Stomach smooth muscle (tissue), 2 donors: ENCODE results near the gene SARDH.

ENCODE experiments used
- H3K27ac ChIP-seq: one replicate; pipeline ENCODE4 v1.7.0; 2013; ENCODE audit warnings: mild to moderate bottlenecking, low read length, inconsistent platforms
- H3K27me3 ChIP-seq, 2 donors: one replicate each; pipeline ENCODE4 v1.7.0; 2013; ENCODE audit warnings: low read length in 2 of 2; ENCODE audit not compliant: insufficient read depth in 2 of 2, control insufficient read depth in 1 of 2
- H3K36me3 ChIP-seq, 2 donors: one replicate each; pipeline ENCODE4 v1.7.0; 2013; ENCODE audit warnings: low read length in 2 of 2; ENCODE audit not compliant: control insufficient read depth in 2 of 2, insufficient read depth in 2 of 2
- H3K4me1 ChIP-seq: one replicate; pipeline ENCODE4 v1.7.0; 2013; ENCODE audit warnings: low read length; ENCODE audit not compliant: control insufficient read depth, insufficient read depth
- H3K4me3 ChIP-seq, 2 donors: one replicate each; pipeline ENCODE4 v1.7.0; 2013; ENCODE audit warnings: low read length in 2 of 2
- H3K9ac ChIP-seq, 2 donors: one replicate each; pipeline ENCODE4 v1.7.0; 2013; ENCODE audit warnings: low read length in 2 of 2, mild to moderate bottlenecking in 1 of 2
- H3K9me3 ChIP-seq, 2 donors: one replicate each; pipeline ENCODE4 v1.7.0; 2013; ENCODE audit warnings: low read length in 2 of 2; ENCODE audit not compliant: control insufficient read depth in 2 of 2
- donor health status: healthy.
- donor health status: Pancreatic carcinoma.

The SARDH gene

GRCh38 chr9:133781828-133782135 is 43.6 kb upstream of the SARDH start:
- no peak overlapping the region for H3K9ac ChIP-seq
- peaks cover 0 to 6% of the 10 kb centered on the region in 2 donors for H3K36me3 ChIP-seq

GRCh38 chr9:133780962-133781827 is 43.0 kb upstream of the SARDH start:
- Histone ChIP-seq H3K9ac (no peak overlapping the region), H3K27ac (no peak overlapping the region), H3K4me3 (no peak overlapping the region), H3K27me3 (no peaks in the 10 kb centered on the region), H3K9me3 (no peaks in the 10 kb centered on the region), H3K4me1 (no peaks in the 10 kb centered on the region), H3K36me3 (peaks cover 0 to 5% of the 10 kb centered on the region in 2 donors)

More at GRCh38 chr9:133781828-133782135, 43.6 kb upstream of the SARDH start:
- Histone ChIP-seq H3K27me3 (no peaks in the 10 kb centered on the region), H3K4me3 (no peak overlapping the region), H3K9me3 (no peaks in the 10 kb centered on the region), H3K4me1 (no peaks in the 10 kb centered on the region), H3K27ac (no peak overlapping the region)

GRCh38 chr9:133780404-133780945 is 42.3 kb upstream of the SARDH start:
- no peak overlapping the region for H3K27ac ChIP-seq
- H3K36me3 ChIP-seq: peaks cover 0 to 2% of the 10 kb centered on the region in 2 donors
- no peak overlapping the region for H3K9ac ChIP-seq

GRCh38 chr9:133779516-133780403 is 41.6 kb upstream of the SARDH start:
- H3K27me3 ChIP-seq: no peaks in the 10 kb centered on the region
- H3K4me1 ChIP-seq: no peaks in the 10 kb centered on the region
- peaks cover 0 to 5% of the 10 kb centered on the region in 2 donors for H3K36me3 ChIP-seq
- H3K9ac ChIP-seq: no peak overlapping the region
- no peaks in the 10 kb centered on the region for H3K9me3 ChIP-seq
- no peak overlapping the region for H3K27ac ChIP-seq
- H3K4me3 ChIP-seq: no peak overlapping the region

More at GRCh38 chr9:133780404-133780945, 42.3 kb upstream of the SARDH start:
- Histone ChIP-seq H3K4me1 (no peaks in the 10 kb centered on the region), H3K27me3 (no peaks in the 10 kb centered on the region), H3K4me3 (no peak overlapping the region), H3K9me3 (no peaks in the 10 kb centered on the region)

GRCh38 chr9:133779081-133779480 is 40.9 kb upstream of the SARDH start:
- Histone ChIP-seq H3K27ac (no peak overlapping the region), H3K4me3 (no peak overlapping the region), H3K4me1 (no peaks in the 10 kb centered on the region), H3K27me3 (no peaks in the 10 kb centered on the region), H3K9me3 (peaks cover 0 to 3% of the 10 kb centered on the region in 2 donors), H3K9ac (no peak overlapping the region), H3K36me3 (peaks cover 5 to 11% of the 10 kb centered on the region in 2 donors)

- Histone ChIP-seq H3K36me3 (peaks cover 8 to 16% of the 10 kb centered on the region in 2 donors), H3K4me3 (no peak overlapping the region), H3K27ac (no peak overlapping the region)
These were observed 40.3 kb upstream of the SARDH start for GRCh38 chr9:133778336-133779013.

GRCh38 chr9:133777871-133778270 is 39.7 kb upstream of the SARDH start:
- Histone ChIP-seq H3K9me3 (peaks cover 0 to 9% of the 10 kb centered on the region in 2 donors), H3K27me3 (no peaks in the 10 kb centered on the region), H3K4me1 (no peaks in the 10 kb centered on the region), H3K36me3 (peaks cover 8 to 16% of the 10 kb centered on the region in 2 donors), H3K4me3 (no peak overlapping the region), H3K27ac (no peak overlapping the region), H3K9ac (no peak overlapping the region)

More at GRCh38 chr9:133778336-133779013, 40.3 kb upstream of the SARDH start:
- Histone ChIP-seq H3K4me1 (no peaks in the 10 kb centered on the region), H3K9me3 (peaks cover 0 to 9% of the 10 kb centered on the region in 2 donors), H3K27me3 (no peaks in the 10 kb centered on the region), H3K9ac (no peak overlapping the region)

- Histone ChIP-seq H3K4me1 (no peaks in the 10 kb centered on the region), H3K9ac (no peak overlapping the region), H3K36me3 (peaks cover 8 to 18% of the 10 kb centered on the region in 2 donors), H3K27me3 (no peaks in the 10 kb centered on the region), H3K9me3 (peaks cover 0 to 9% of the 10 kb centered on the region in 2 donors), H3K4me3 (no peak overlapping the region), H3K27ac (no peak overlapping the region)
These were observed 39.1 kb upstream of the SARDH start for GRCh38 chr9:133777068-133777791.

GRCh38 chr9:133775951-133776905 is 38.1 kb upstream of the SARDH start:
- Histone ChIP-seq H3K36me3 (peaks cover 8 to 18% of the 10 kb centered on the region in 2 donors), H3K27me3 (no peaks in the 10 kb centered on the region), H3K4me1 (no peaks in the 10 kb centered on the region), H3K9ac (no peak overlapping the region), H3K27ac (no peak overlapping the region), H3K9me3 (peaks cover 0 to 9% of the 10 kb centered on the region in 2 donors), H3K4me3 (no peak overlapping the region)
